Loucy (cell line): ENCODE measurements around the gene CTTNBP2.

Experiments
- H2AFZ ChIP-seq: fragments of 200-600 bp; sonication (generic); 2 replicates; pipeline ENCODE4 v1.6.0; 2016; ENCODE audit warnings: antibody characterized with exemption, mild to moderate bottlenecking, low read length, moderate library complexity
- H3F3A ChIP-seq: fragments of 200-600 bp; 2 replicates; pipeline ENCODE4 v1.6.0; 2016; ENCODE audit warnings: antibody characterized with exemption, low read depth, mild to moderate bottlenecking
- H3K27me3 ChIP-seq: fragments of 200-600 bp; sonication (generic); 2 replicates; pipeline ENCODE4 v1.6.1; 2014; ENCODE audit warnings: low read length, mild to moderate bottlenecking; ENCODE audit not compliant: insufficient read depth, poor library complexity, severe bottlenecking
- H3K36me3 ChIP-seq: fragments of 200-600 bp; sonication (generic); 2 replicates; pipeline ENCODE4 v1.6.1; 2016; ENCODE audit warnings: low read length; ENCODE audit not compliant: insufficient read depth
- H3K4me1 ChIP-seq: fragments of 200-600 bp; sonication (generic); 2 replicates; pipeline ENCODE4 v1.5.1; 2014; ENCODE audit warnings: low read length, mild to moderate bottlenecking; ENCODE audit not compliant: insufficient read depth, poor library complexity, severe bottlenecking
- H3K4me2 ChIP-seq: fragments of 200-600 bp; sonication (generic); 2 replicates; pipeline ENCODE4 v1.6.0; 2014; ENCODE audit warnings: antibody characterized with exemption, low read length, low read depth, mild to moderate bottlenecking; ENCODE audit not compliant: poor library complexity, severe bottlenecking
- H3K4me3 ChIP-seq: fragments of 200-600 bp; sonication (generic); 2 replicates; pipeline ENCODE4 v1.5.1; 2014; ENCODE audit warnings: low read length, mild to moderate bottlenecking, mixed read lengths; ENCODE audit not compliant: poor library complexity, severe bottlenecking
- H3K79me2 ChIP-seq: fragments of 200-600 bp; sonication (generic); 2 replicates; pipeline ENCODE4 v1.6.1; 2014; ENCODE audit warnings: low read length; ENCODE audit not compliant: insufficient read depth
- H3K9ac ChIP-seq: fragments of 200-600 bp; sonication (generic); 2 replicates; pipeline ENCODE4 v1.6.0; 2014; ENCODE audit warnings: mild to moderate bottlenecking, low read depth, low read length, moderate library complexity; ENCODE audit not compliant: poor library complexity, severe bottlenecking
- H3K9me2 ChIP-seq: fragments of 200-600 bp; sonication (generic); replicated peaks from 2 replicates; pipeline ENCODE4 v1.6.1; 2016; ENCODE audit warnings: low read depth, low read length, mixed read lengths
- H3K9me3 ChIP-seq: fragments of 200-600 bp; sonication (generic); 2 replicates; pipeline ENCODE4 v1.6.1; 2014; ENCODE audit warnings: mild to moderate bottlenecking, antibody characterized with exemption, low read length, low read depth; ENCODE audit not compliant: insufficient read depth
- H4K20me1 ChIP-seq: fragments of 200-600 bp; sonication (generic); 2 replicates; pipeline ENCODE4 v1.6.0; 2014; ENCODE audit warnings: antibody characterized with exemption, low read length, mild to moderate bottlenecking; ENCODE audit not compliant: insufficient read depth, poor library complexity, severe bottlenecking
- CTCF ChIP-seq: fragments of 200-600 bp; sonication (generic); conservative IDR thresholded peaks from 2 replicates; pipeline ENCODE4 v1.5.1; 2014; ENCODE audit warnings: mild to moderate bottlenecking, antibody characterized with exemption, low read length
- EZH2phosphoT487 ChIP-seq: fragments of 200-600 bp; IDR thresholded peaks from 2 replicates; pipeline ENCODE4 v1.6.1; 2018; ENCODE audit warnings: antibody characterized with exemption, mild to moderate bottlenecking, moderate library complexity, borderline replicate concordance

Gene CTTNBP2

GRCh38 chr7:117755136-117755535 is 118.1 kb downstream of the CTTNBP2 start:
- H2AFZ ChIP-seq: no peak overlapping the region
- no peaks in the 10 kb centered on the region for H3K9me3 ChIP-seq
- no peaks in the 10 kb centered on the region for H3K4me1 ChIP-seq
- no peak for TF ChIP-seq EZH2phosphoT487
- no peak for TF ChIP-seq CTCF
- H3K4me2 ChIP-seq: no peak overlapping the region
- no peaks in the 10 kb centered on the region for H3K27me3 ChIP-seq
- no peaks in the 10 kb centered on the region for H3K9me2 ChIP-seq
- no peaks in the 10 kb centered on the region for H3F3A ChIP-seq
- no peaks in the 10 kb centered on the region for H3K36me3 ChIP-seq
- no peaks in the 10 kb centered on the region for H4K20me1 ChIP-seq
- H3K9ac ChIP-seq: no peak overlapping the region
- no peak overlapping the region for H3K4me3 ChIP-seq
- H3K79me2 ChIP-seq: no peaks in the 10 kb centered on the region

- no peaks in the 10 kb centered on the region for H4K20me1 ChIP-seq
- H3K4me2 ChIP-seq: no peak overlapping the region
- H3F3A ChIP-seq: no peaks in the 10 kb centered on the region
- H3K9me3 ChIP-seq: no peaks in the 10 kb centered on the region
- no peak for TF ChIP-seq CTCF
- no peak for TF ChIP-seq EZH2phosphoT487
- H3K79me2 ChIP-seq: no peaks in the 10 kb centered on the region
- H3K9me2 ChIP-seq: no peaks in the 10 kb centered on the region
- no peak overlapping the region for H2AFZ ChIP-seq
- no peak overlapping the region for H3K9ac ChIP-seq
- H3K4me3 ChIP-seq: no peak overlapping the region
- H3K36me3 ChIP-seq: no peaks in the 10 kb centered on the region
- H3K4me1 ChIP-seq: no peaks in the 10 kb centered on the region
- H3K27me3 ChIP-seq: no peaks in the 10 kb centered on the region
Measured at GRCh38 chr7:117751775-117752174, 121.5 kb downstream of the CTTNBP2 start.

- no peaks in the 10 kb centered on the region for H3K9me3 ChIP-seq
- H3K27me3 ChIP-seq: no peaks in the 10 kb centered on the region
- H4K20me1 ChIP-seq: no peaks in the 10 kb centered on the region
- H3K4me1 ChIP-seq: no peaks in the 10 kb centered on the region
- no peaks in the 10 kb centered on the region for H3F3A ChIP-seq
- H3K4me3 ChIP-seq: no peak overlapping the region
- H3K4me2 ChIP-seq: no peak overlapping the region
- H3K79me2 ChIP-seq: no peaks in the 10 kb centered on the region
- H3K36me3 ChIP-seq: no peaks in the 10 kb centered on the region
- H3K9me2 ChIP-seq: no peaks in the 10 kb centered on the region
- no peak overlapping the region for H2AFZ ChIP-seq
- no peak for TF ChIP-seq EZH2phosphoT487
- peak; percentile 79 for TF ChIP-seq CTCF
- H3K9ac ChIP-seq: no peak overlapping the region
Measured at GRCh38 chr7:117750612-117751563, 122.4 kb downstream of the CTTNBP2 start.
